OCI-LY3 (cell line): ENCODE measurements around the gene SLC17A9.

Experiments
- CTCF ChIP-seq: fragments of 200-600, 300-600 bp; sonication (generic); IDR thresholded peaks from 2 replicates; pipeline ENCODE4 v1.5.1; 2014; ENCODE audit warnings: antibody characterized with exemption, low read length, low read depth
- EZH2phosphoT487 ChIP-seq: fragments of 200-600 bp; shearing (Covaris generic); IDR thresholded peaks from 2 replicates; pipeline ENCODE4 v1.6.1; 2018; ENCODE audit warnings: antibody characterized with exemption, mixed run types, low read depth

- TF ChIP-seq CTCF = no peak
- TF ChIP-seq EZH2phosphoT487 = no peak
These were observed 9.1 kb upstream of the SLC17A9 start for GRCh38 chr20:62943396-62943795.
